Ovary (tissue), 3 donors: ENCODE results near the gene MCF2L.

Source experiments
- CTCF ChIP-seq, 3 donors: fragments of 450-650 bp in 2 of 3; fragments of 200-600 bp in 1 of 3; IDR thresholded peaks; one replicate each; pipeline versions ENCODE4 v1.5.1 to v1.8.0; 2016 to 2022; ENCODE audit warnings: antibody characterized with exemption in 3 of 3, mild to moderate bottlenecking in 1 of 3
- EP300 ChIP-seq: sonication (generic); formaldehyde crosslinking; IDR thresholded peaks from one replicate; pipeline ENCODE4 v1.6.1; 2017; ENCODE audit warnings: antibody characterized with exemption
- POLR2A ChIP-seq: fragments of 450-650 bp; IDR thresholded peaks from one replicate; pipeline ENCODE4 v1.6.1; 2017; ENCODE audit warnings: antibody characterized with exemption, mild to moderate bottlenecking, moderate library complexity
- donor health status: DM: no; HTN: no; CAD: no.

GRCh38 chr13:113040031-113040430 lies 71.0 kb downstream of the MCF2L start:
- TF ChIP-seq POLR2A, result no peak
- TF ChIP-seq CTCF (IDR thresholded peaks at IDR 0.05), result no peak
- TF ChIP-seq EP300, result no peak
